GM19372 (cell line): Measurements from ENCODE around the gene KRTAP8-1.

Experiments
- ATAC-seq: cut with Tn5 transposase; IDR thresholded peaks from one replicate; pipeline ENCODE4 v1.9.1; 2021; ENCODE audit warnings: mild to moderate bottlenecking, low read depth, moderate library complexity; ENCODE audit not compliant: unreplicated experiment

Gene KRTAP8-1, protein sequence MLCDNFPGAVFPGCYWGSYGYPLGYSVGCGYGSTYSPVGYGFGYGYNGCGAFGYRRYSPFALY

GRCh38 chr21:30813174-30813573 is at the start of gene KRTAP8-1:
KRTAP8-1 (minus strand) TSS chr21:30813274; CDS start chr21:30813220, 54 bp downstream.
- no peak for ATAC-seq

GRCh38 chr21:30847627-30848500 is 34.8 kb upstream of the KRTAP8-1 start:
- no peak for ATAC-seq

- ATAC-seq, result no peak
Measured at GRCh38 chr21:30842990-30843389, 29.9 kb upstream of the KRTAP8-1 start.

DNA sequence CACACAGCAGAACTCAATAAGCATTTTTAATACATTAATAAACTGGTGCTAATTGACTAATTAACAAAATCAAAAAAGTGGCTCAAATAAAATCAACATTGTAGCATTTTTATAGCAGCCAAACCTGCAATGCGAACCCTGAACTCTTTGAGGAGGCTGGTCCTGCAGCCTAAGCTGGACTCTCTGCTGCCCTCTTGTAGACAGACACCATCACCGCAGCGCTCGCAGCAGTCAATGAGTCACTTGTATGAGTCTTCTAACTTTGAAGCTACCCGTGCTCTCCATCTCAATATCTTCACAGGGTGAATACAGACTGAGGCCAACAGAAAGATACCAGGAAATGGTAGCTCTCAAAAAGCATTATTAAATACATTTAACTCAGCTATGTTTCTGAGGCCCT is 26.2 kb upstream of the KRTAP8-1 start:
- no peak for ATAC-seq

DNA sequence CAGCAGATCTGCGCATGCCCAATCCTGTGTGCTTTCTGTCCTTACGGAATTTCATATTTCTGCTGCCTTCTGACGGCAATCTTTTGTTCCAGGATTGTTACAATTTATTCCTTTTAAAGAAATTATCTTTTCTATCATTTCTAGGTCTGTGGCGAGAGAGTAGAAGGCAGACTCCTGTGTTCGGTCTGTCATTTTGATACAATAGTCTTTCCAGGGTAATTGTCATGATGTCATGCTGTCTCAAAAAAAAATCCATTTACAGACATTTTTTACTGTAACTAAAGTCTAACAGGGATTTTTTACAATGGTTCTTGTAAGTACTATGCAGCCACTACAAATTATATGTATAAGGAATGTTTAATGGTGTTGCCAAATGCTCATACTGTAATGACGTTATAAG is 25.5 kb upstream of the KRTAP8-1 start:
- no peak for ATAC-seq

DNA sequence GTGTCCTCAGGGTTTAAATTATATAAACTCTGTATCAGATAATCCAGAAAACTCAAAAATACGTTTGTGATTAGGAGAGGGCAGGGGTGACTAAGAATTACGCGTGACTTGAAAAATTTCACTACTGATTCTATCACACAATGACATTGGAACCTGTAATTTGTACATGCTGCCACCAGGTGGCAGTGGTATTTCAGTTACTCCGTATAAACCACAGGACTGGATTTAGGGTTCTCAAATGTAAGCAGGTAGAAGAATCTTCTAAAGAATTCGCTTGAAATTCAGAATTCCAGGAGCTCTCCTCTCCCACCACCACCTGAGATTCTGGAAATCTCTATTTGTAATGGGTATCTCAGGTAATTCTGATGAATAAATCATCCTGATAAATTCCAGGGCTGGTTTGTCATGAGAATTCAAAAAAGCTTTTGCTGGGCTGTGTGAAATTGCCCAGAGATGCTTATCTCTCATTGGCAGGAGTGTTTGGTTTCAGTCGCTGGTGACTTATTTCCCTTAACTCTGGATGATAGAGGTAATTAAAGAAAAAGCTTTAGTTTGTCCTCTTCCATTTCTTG is 18.2 kb upstream of the KRTAP8-1 start:
- ATAC-seq, result no peak

DNA sequence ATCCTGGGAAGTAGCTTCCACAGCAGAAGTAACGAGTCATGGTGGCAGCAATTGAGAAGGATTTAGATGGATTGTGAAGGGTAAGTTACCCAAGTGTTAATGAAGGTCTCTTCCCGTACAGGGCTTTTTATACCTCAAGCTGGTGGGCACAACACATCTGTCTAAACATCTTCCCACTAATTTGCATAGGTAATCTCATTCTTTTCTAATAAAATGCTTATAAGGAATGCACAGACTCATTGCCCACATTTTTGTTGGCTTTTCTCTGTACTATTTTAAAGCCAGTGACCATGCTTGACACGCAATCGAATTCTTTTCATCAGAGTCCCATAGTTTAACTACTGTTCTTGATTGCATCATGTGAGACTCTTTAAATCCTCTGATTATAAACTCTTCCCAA is 16.6 kb upstream of the KRTAP8-1 start, which contains the start of gene KRTAP7-1:
TSS of gene KRTAP7-1 (minus strand) at position 101 of the 400 bp plus-strand sequence. CDS start at position 40, 61 bp downstream.
- ATAC-seq, result no peak

DNA sequence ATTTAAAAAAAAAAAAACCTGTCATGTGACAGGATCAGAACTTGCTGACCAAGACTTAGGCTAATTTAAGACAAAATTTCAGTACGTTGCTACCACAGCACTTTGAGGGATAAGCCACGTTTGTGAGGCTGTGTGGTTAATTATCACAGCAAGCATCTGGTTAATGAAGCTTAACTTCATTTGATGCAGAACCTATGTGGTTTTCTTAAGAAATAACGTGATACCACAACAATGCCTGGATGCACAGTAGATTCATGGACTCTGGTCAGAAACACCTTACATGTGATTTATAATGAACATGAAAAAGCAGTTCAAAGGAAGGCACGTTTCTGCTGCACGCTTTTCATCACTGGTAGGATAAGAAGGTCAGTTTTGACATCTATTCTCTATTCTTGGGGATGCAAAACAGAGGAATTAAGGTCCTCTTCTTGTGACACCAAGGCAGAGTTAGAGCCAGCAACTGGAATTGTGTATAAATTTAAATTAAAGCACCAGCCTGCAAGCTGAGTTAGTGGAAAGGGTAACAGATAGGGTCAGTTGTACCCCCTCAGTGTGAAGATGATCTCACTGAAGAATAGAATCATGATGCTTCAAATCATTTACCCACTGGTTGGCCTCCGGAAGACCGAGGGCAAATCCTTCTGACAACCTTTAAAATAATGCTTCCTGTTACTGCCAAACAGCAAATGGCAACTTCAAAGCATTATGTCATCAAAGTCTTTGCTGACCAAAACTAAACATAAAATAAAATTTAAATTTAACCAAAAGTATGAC is 6.0 kb upstream of the KRTAP8-1 start:
- no peak for ATAC-seq

- ATAC-seq, result no peak
Measured at GRCh38 chr21:30800605-30801004, 12.5 kb downstream of the KRTAP8-1 start.

DNA sequence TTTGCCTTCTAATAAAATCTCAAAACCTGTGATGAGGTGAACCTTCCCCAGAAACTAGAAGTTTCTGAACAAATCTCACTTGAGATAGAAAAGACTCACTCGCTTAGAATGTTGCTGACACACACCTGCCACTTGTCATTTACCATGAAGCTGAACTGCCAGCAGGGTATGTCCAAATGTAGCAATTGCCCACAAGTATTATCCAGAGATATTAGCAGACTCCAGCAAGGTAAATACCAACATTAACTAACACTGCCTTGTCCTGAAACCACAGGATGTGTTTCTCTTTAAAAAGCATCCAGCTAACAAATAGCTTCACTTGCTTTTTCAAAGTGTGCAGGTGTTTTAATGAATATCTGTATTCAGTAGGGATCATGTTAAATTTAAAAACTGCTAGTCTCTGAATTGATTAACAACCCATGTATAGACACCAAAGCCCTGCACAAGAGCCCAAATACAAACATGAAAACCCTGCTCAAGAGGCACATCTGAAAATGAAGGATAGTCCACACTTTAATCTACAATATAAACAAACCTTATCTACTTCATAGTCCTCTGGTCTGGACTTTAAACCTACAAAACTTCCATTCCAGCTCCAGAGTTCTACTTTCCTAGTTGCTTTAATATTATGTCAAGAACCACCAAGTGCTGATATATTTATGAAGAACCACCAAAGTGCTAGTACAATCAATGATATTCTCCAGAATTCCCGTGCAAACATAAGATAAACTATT is 19.3 kb downstream of the KRTAP8-1 start:
- no peak for ATAC-seq

DNA sequence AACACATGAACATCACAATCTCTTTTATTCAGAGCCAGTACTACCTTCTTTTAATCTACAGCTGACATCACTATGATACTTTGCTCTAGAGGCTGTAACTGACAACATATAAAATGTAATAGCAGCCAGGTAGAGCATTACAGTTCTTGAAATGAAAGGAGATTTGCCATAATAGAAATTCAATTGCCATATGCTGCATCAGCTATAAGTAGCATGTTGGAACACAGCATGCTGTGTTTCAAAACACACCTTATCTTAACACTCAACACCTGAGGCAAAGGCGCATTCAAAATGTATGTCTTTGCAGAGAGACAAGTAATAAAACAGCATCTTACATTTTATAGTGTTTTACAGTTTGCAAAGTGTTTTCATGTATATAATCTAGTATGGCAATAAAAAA is 33.8 kb downstream of the KRTAP8-1 start:
- no peak for ATAC-seq

GRCh38 chr21:30769724-30770431 is 43.2 kb downstream of the KRTAP8-1 start:
- no peak for ATAC-seq
